Loucy (cell line): ENCODE results near the gene CDHR2.

ENCODE experiments used
- CTCF ChIP-seq: fragments of 200-600 bp; sonication (generic); conservative IDR thresholded peaks from 2 replicates; pipeline ENCODE4 v1.5.1; 2014; ENCODE audit warnings: mild to moderate bottlenecking, antibody characterized with exemption, low read length
- EZH2phosphoT487 ChIP-seq: fragments of 200-600 bp; IDR thresholded peaks from 2 replicates; pipeline ENCODE4 v1.6.1; 2018; ENCODE audit warnings: antibody characterized with exemption, mild to moderate bottlenecking, moderate library complexity, borderline replicate concordance

DNA sequence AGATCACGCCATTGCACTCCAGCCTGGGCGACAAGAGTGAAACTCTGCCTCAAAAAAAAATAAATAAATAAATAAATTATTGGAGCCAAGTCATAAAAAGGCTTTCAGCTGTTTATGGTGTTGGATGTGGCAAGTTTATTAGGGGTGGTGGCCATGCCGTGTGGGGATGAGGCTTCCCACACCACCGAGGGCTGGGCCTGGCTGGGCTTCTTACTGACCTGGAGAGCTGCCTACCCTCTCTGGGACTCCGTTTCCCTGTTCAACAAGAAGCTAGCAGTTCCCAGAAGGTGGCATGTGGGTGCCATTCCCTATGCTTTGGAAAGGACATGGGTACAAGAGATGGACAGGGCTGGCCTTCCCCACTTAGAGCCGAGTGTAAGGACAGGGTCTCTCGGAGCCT lies 38.3 kb downstream of the CDHR2 start:
- TF ChIP-seq EZH2phosphoT487 = no peak
- no peak for TF ChIP-seq CTCF
